GM12878 (cell line): ENCODE results near the gene FCRLB. TPM values are rescaled to one million over a fixed set of nuclear protein-coding genes. Genes with fewer than 3 reads are reported as not detected.

Experiments
- ASH2L ChIP-seq: fragments of 300-600, 200-600 bp; sonication (generic); IDR thresholded peaks from 2 replicates; pipeline ENCODE4 v1.6.1; 2017; ENCODE audit warnings: low read depth, mild to moderate bottlenecking, borderline replicate concordance
- ATF3 ChIP-seq: IDR thresholded peaks from 2 replicates; pipeline ENCODE4 v1.6.1; 2011; ENCODE audit warnings: low read depth, mild to moderate bottlenecking, low read length, moderate library complexity, borderline replicate concordance; ENCODE audit errors: extremely low read depth
- BACH1 ChIP-seq: fragments of 450-650 bp; IDR thresholded peaks from 2 replicates; pipeline ENCODE4 v1.6.1; 2017; ENCODE audit warnings: mild to moderate bottlenecking, borderline replicate concordance
- BRCA1 ChIP-seq: IDR thresholded peaks from 2 replicates; pipeline ENCODE4 v1.6.1; 2011; ENCODE audit warnings: low read depth, low read length, improper control_type of control experiment
- CEBPB ChIP-seq, 2 experiments: fragments of 150-350 bp in 1 of 2; IDR thresholded peaks; 2 replicates each; pipeline ENCODE4 v1.6.1; 2012 to 2014; ENCODE audit warnings: low read depth in 2 of 2, low read length in 2 of 2, borderline replicate concordance in 1 of 2, inconsistent platforms in 1 of 2
- CREB1 ChIP-seq: IDR thresholded peaks from 2 replicates; pipeline ENCODE4 v1.6.1; 2012; ENCODE audit warnings: low read depth, mild to moderate bottlenecking, inconsistent platforms
- CUX1 ChIP-seq: IDR thresholded peaks from 2 replicates; pipeline ENCODE4 v1.6.1; 2012; ENCODE audit warnings: improper control_type of control experiment, low read depth, low read length; ENCODE audit not compliant: insufficient replicate concordance
- E2F4 ChIP-seq: IDR thresholded peaks from 2 replicates; pipeline ENCODE4 v1.6.1; 2012; ENCODE audit warnings: low read depth, low read length, improper control_type of control experiment
- FOS ChIP-seq: IDR thresholded peaks from 3 replicates; pipeline ENCODE4 v1.6.1; 2011; ENCODE audit warnings: borderline replicate concordance; ENCODE audit not compliant: insufficient read length; ENCODE audit errors: extremely low read depth
- GABPA ChIP-seq: IDR thresholded peaks from 2 replicates; pipeline ENCODE4 v1.6.1; 2014; ENCODE audit warnings: antibody characterized with exemption, low read depth, mild to moderate bottlenecking, inconsistent platforms
- SKIL ChIP-seq: fragments of 450-650 bp; IDR thresholded peaks from 2 replicates; pipeline ENCODE4 v1.6.1; 2017; ENCODE audit warnings: mild to moderate bottlenecking, low read depth, inconsistent platforms; ENCODE audit not compliant: poor library complexity, severe bottlenecking
- SMARCA5 ChIP-seq: fragments of 450-650 bp; IDR thresholded peaks from 2 replicates; pipeline ENCODE4 v1.6.1; 2017; ENCODE audit warnings: mild to moderate bottlenecking
- SREBF2 ChIP-seq: IDR thresholded peaks from 2 replicates; pipeline ENCODE4 v1.6.1; 2012; ENCODE audit warnings: mild to moderate bottlenecking, low read length
- TAF1 ChIP-seq: IDR thresholded peaks from 2 replicates; pipeline ENCODE4 v1.6.1; 2011; ENCODE audit warnings: mild to moderate bottlenecking, low read depth, low read length, borderline replicate concordance
- TCF3 ChIP-seq: IDR thresholded peaks from 2 replicates; pipeline ENCODE4 v1.6.1; 2012; ENCODE audit warnings: low read depth, mild to moderate bottlenecking, low read length, borderline replicate concordance; ENCODE audit not compliant: insufficient read depth
- ZBED1 ChIP-seq: IDR thresholded peaks from 2 replicates; pipeline ENCODE4 v1.6.1; 2016; ENCODE audit warnings: borderline replicate concordance
- polyA plus RNA-seq, 11 experiments: library from polyadenylated mRNA; depleted of rRNA in 4 of 11; unstranded in 6 of 11; stranded (reverse) in 5 of 11; fragments of >200 nt; fragmentation: Nextera tagmentation in 4 of 11; fragmentation: Illumina TruSeq in 1 of 11; extraction: Ambion mirVana in 4 of 11; extraction: Trizol in 1 of 11; gene quantifications; 1 replicate in 1 of 11; 2 replicates in 10 of 11; pipeline versions ENCODE4 v1.2.1 to v1.2.3, GENCODE V29; 2011 to 2016; ENCODE audit warnings: inconsistent platforms in 2 of 11, missing spikeins in 2 of 11, low read depth in 1 of 11
- total RNA-seq, 4 experiments: library from RNA; depleted of rRNA in 3 of 4; stranded (reverse); fragments of >200 nt in 3 of 4; fragmentation: Illumina TruSeq in 1 of 4; extraction: Trizol in 1 of 4; gene quantifications; 2 replicates each; pipeline versions ENCODE4 v1.2.1 to v1.2.3, GENCODE V29; 2013 to 2021
- TF ChIP-seq, protein P1 (sequence below): fragments of 450-650 bp; IDR thresholded peaks from 2 replicates; pipeline ENCODE4 v1.6.1; 2018; ENCODE audit warnings: mild to moderate bottlenecking, low read depth, moderate library complexity; ENCODE audit not compliant: partially characterized antibody

The FCRLB gene
- total and polyA plus RNA-seq, 10 of the 15 experiments (the other 5 are each of a cell fraction or from before 2014, with no cell fraction given), result 0.55 to 11.7 (median 5.6) TPM

- TF ChIP-seq ATF3 (no peak), BRCA1 (no peak), TAF1 (no peak), ZBED1 (no peak), CEBPB (IDR thresholded peaks at IDR 0.05; ENCODE audit: borderline replicate concordance in 1 of 2, low read depth in 2 of 2, low read length in 2 of 2) (no peak), E2F4 (no peak), CUX1 (no peak), GABPA (no peak), SKIL (no peak), TCF3 (0 out of 2 replicates have a peak, but pooled peaks have one; percentile 34), FOS (no peak), SREBF2 (no peak), SMARCA5 (no peak), BACH1 (no peak), CREB1 (peak; percentile 55; the same call in 1 of the 2 replicates), ASH2L (no peak)
- TF ChIP-seq, protein P1, sequence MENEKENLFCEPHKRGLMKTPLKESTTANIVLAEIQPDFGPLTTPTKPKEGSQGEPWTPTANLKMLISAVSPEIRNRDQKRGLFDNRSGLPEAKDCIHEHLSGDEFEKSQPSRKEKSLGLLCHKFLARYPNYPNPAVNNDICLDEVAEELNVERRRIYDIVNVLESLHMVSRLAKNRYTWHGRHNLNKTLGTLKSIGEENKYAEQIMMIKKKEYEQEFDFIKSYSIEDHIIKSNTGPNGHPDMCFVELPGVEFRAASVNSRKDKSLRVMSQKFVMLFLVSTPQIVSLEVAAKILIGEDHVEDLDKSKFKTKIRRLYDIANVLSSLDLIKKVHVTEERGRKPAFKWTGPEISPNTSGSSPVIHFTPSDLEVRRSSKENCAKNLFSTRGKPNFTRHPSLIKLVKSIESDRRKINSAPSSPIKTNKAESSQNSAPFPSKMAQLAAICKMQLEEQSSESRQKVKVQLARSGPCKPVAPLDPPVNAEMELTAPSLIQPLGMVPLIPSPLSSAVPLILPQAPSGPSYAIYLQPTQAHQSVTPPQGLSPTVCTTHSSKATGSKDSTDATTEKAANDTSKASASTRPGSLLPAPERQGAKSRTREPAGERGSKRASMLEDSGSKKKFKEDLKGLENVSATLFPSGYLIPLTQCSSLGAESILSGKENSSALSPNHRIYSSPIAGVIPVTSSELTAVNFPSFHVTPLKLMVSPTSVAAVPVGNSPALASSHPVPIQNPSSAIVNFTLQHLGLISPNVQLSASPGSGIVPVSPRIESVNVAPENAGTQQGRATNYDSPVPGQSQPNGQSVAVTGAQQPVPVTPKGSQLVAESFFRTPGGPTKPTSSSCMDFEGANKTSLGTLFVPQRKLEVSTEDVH, result no peak
Observed at GRCh38 chr1:161727256-161727924, 6.0 kb downstream of the FCRLB start (continued).
